GM19328 (cell line): ENCODE data around the gene PEX7.
"Not testable (repeated sequence)": the region's sequence is repeated elsewhere in the genome, so short reads cannot be mapped to it uniquely, and the experiment has no call there.

Experiments
- ATAC-seq: cut with Tn5 transposase; IDR thresholded peaks from one replicate; pipeline ENCODE4 v1.9.1; 2021; ENCODE audit warnings: mild to moderate bottlenecking, moderate library complexity; ENCODE audit not compliant: unreplicated experiment

Gene PEX7

GRCh38 chr6:136949957-136950356 is 127.6 kb downstream of the PEX7 start:
- not testable (repeated sequence) for ATAC-seq

- ATAC-seq = no peak
Measured at GRCh38 chr6:136950436-136951126, 128.2 kb downstream of the PEX7 start.

- no peak for ATAC-seq
Measured at GRCh38 chr6:136952714-136953260, 130.4 kb downstream of the PEX7 start.

GRCh38 chr6:136955123-136955522 is 132.7 kb downstream of the PEX7 start:
- no peak for ATAC-seq

- no peak for ATAC-seq
Measured at GRCh38 chr6:136956590-136957544, 134.5 kb downstream of the PEX7 start.

- ATAC-seq = no peak
Measured at GRCh38 chr6:136958168-136958567, 135.8 kb downstream of the PEX7 start.

GRCh38 chr6:136959471-136959891 is 137.1 kb downstream of the PEX7 start:
- no peak for ATAC-seq

GRCh38 chr6:136959935-136960334 is 137.5 kb downstream of the PEX7 start:
- ATAC-seq = not testable (repeated sequence)

- ATAC-seq = no peak
Measured at GRCh38 chr6:136960781-136961180, 138.4 kb downstream of the PEX7 start.

- ATAC-seq = no peak
Measured at GRCh38 chr6:136961848-136962247, 139.5 kb downstream of the PEX7 start.

- no peak for ATAC-seq
Measured at GRCh38 chr6:136962661-136963060, 140.3 kb downstream of the PEX7 start.

GRCh38 chr6:136963259-136963658 is 140.9 kb downstream of the PEX7 start:
- no peak for ATAC-seq
